Ascending aorta (tissue), 2 donors: ENCODE data around the gene GEMIN7. TPM values are rescaled to one million over a fixed set of nuclear protein-coding genes. Genes with fewer than 3 reads are reported as not detected.

Experiments used
- DNase-seq, 2 donors: peaks; one replicate each; pipeline ENCODE4 v3.0.0-alpha.2; 2019; ENCODE audit warnings: low spot score in 2 of 2
- H3K27ac ChIP-seq, 2 donors: fragments of 200-600 bp; sonication (generic); one replicate each; pipeline ENCODE4 v1.5.1; 2016 to 2017; ENCODE audit warnings: mild to moderate bottlenecking in 1 of 2
- H3K27me3 ChIP-seq: fragments of 200-600 bp; sonication (generic); one replicate; pipeline ENCODE4 v1.5.1; 2017
- H3K36me3 ChIP-seq, 2 donors: fragments of 200-600 bp; sonication (generic); one replicate each; pipeline ENCODE4 v1.5.1; 2016
- H3K4me1 ChIP-seq, 2 donors: fragments of 200-600 bp; sonication (generic); one replicate each; pipeline ENCODE4 v1.5.1; 2016 to 2017; ENCODE audit warnings: mild to moderate bottlenecking in 1 of 2
- H3K4me3 ChIP-seq, 2 donors: fragments of 200-600 bp; sonication (generic); one replicate each; pipeline ENCODE4 v1.5.1; 2016 to 2017; ENCODE audit warnings: mild to moderate bottlenecking in 1 of 2
- H3K9me3 ChIP-seq, 2 donors: fragments of 200-600 bp; sonication (generic); one replicate each; pipeline ENCODE4 v1.5.1; 2016
- CTCF ChIP-seq, 3 experiments: fragments of 200-600 bp in 2 of 3; fragments of 450-650 bp in 1 of 3; sonication (generic) in 2 of 3; IDR thresholded peaks; one replicate each; pipeline ENCODE4 v1.5.1; 2016 to 2019; ENCODE audit warnings: antibody characterized with exemption in 3 of 3, mild to moderate bottlenecking in 1 of 3, moderate library complexity in 1 of 3
- intact Hi-C: fragments of 100-400 bp; cut with DNase I; formaldehyde crosslinking; loops from one replicate; pipeline ENCODE4 v1.15.1; 2023
- total RNA-seq: library from RNA; depleted of rRNA; stranded (reverse); fragments of >200 nt; gene quantifications from one replicate; pipeline ENCODE4 v1.1.0, GENCODE V29; 2016

The GEMIN7 gene
- total RNA-seq, 1 donor from 2014 or later, result 48.2 TPM

- intact Hi-C loops, result no loop called here
- Histone ChIP-seq H3K9me3 (no peaks in the 10 kb centered on the region), H3K4me1 (no peaks in the 10 kb centered on the region), H3K27me3 (no peaks in the 10 kb centered on the region), H3K27ac (no peak overlapping the region), H3K4me3 (no peak overlapping the region), H3K36me3 (no peaks in the 10 kb centered on the region)
- peak; percentile 26 to 43 (median 27) for TF ChIP-seq CTCF (IDR thresholded peaks at IDR 0.05)
- no peak for DNase-seq
Observed at GRCh38 chr19:45125975-45126493, 47.0 kb downstream of the GEMIN7 start.

- H3K36me3 ChIP-seq, result no peaks in the 10 kb centered on the region
- no peak overlapping the region for H3K27ac ChIP-seq
- no peaks in the 10 kb centered on the region for H3K4me1 ChIP-seq
- no peak for TF ChIP-seq CTCF (IDR thresholded peaks at IDR 0.05)
- no peaks in the 10 kb centered on the region for H3K9me3 ChIP-seq
- intact Hi-C loops, result no loop called here
- DNase-seq, result no peak
- H3K4me3 ChIP-seq, result no peak overlapping the region
- H3K27me3 ChIP-seq, result no peaks in the 10 kb centered on the region
Observed at GRCh38 chr19:45126654-45127053, 47.6 kb downstream of the GEMIN7 start.

- H3K36me3 ChIP-seq, result no peaks in the 10 kb centered on the region
- H3K27me3 ChIP-seq, result no peaks in the 10 kb centered on the region
- H3K27ac ChIP-seq, result no peak overlapping the region
- H3K9me3 ChIP-seq, result no peaks in the 10 kb centered on the region
- intact Hi-C loops, result no loop called here
- TF ChIP-seq CTCF (IDR thresholded peaks at IDR 0.05), result no peak
- no peak for DNase-seq
- no peaks in the 10 kb centered on the region for H3K4me1 ChIP-seq
- H3K4me3 ChIP-seq, result no peak overlapping the region
Observed at GRCh38 chr19:45128146-45128545, 49.1 kb downstream of the GEMIN7 start.

- H3K4me3 ChIP-seq, result no peak overlapping the region
- no peaks in the 10 kb centered on the region for H3K4me1 ChIP-seq
- no peak for DNase-seq
- no peak for TF ChIP-seq CTCF (IDR thresholded peaks at IDR 0.05)
- H3K27me3 ChIP-seq, result no peaks in the 10 kb centered on the region
- intact Hi-C loops, result no loop called here
- H3K27ac ChIP-seq, result no peak overlapping the region
- H3K36me3 ChIP-seq, result no peaks in the 10 kb centered on the region
- H3K9me3 ChIP-seq, result no peaks in the 10 kb centered on the region
Observed at GRCh38 chr19:45128806-45129205, 49.7 kb downstream of the GEMIN7 start.

GRCh38 chr19:45130236-45130635, 51.2 kb downstream of the GEMIN7 start:
- Histone ChIP-seq H3K4me3 (no peak overlapping the region), H3K36me3 (no peaks in the 10 kb centered on the region), H3K27me3 (no peaks in the 10 kb centered on the region), H3K27ac (no peak overlapping the region), H3K9me3 (no peaks in the 10 kb centered on the region), H3K4me1 (no peaks in the 10 kb centered on the region)
- no peak for TF ChIP-seq CTCF (IDR thresholded peaks at IDR 0.05)
- DNase-seq, result no peak
- intact Hi-C loops, result no loop called here
